H1 (cell line): ENCODE data around the gene BBS7. TPM values are rescaled to one million over a fixed set of nuclear protein-coding genes. Genes with fewer than 3 reads are reported as not detected.

Source experiments
- KDM1A ChIP-seq: fragments of 200-600, 300-600 bp; sonication (generic); IDR thresholded peaks from 2 replicates; pipeline ENCODE4 v1.7.1; 2016; ENCODE audit warnings: mild to moderate bottlenecking, low read length, borderline replicate concordance
- TEAD4 ChIP-seq: IDR thresholded peaks from 2 replicates; pipeline ENCODE4 v1.6.1; 2012; ENCODE audit warnings: low read depth, low read length, inconsistent platforms, mixed read lengths
- polyA plus RNA-seq, 7 experiments: library from polyadenylated mRNA; depleted of rRNA in 3 of 7; stranded (reverse) in 5 of 7; unstranded in 2 of 7; fragments of >200 nt in 5 of 7; fragments of 200-250 nt in 2 of 7; gene quantifications; 1 replicate in 5 of 7; 2 replicates in 1 of 7; 4 replicates in 1 of 7; pipeline versions ENCODE4 v1.2.1 to v1.2.3, GENCODE V29; 2011 to 2013; ENCODE audit warnings: missing spikeins in 2 of 7, mixed read lengths in 2 of 7
- total RNA-seq: library from RNA; stranded (reverse); fragmentation: NEBNext Ultra II Directional; extraction: Animal tissue kit (Norgen Biotek cat#: 25700); gene quantifications from 2 replicates; pipeline ENCODE4 v1.2.1, GENCODE V29; 2021

BBS7 gene
- total and polyA plus RNA-seq, 2 of the 8 experiments (the other 6 are each of a cell fraction or from before 2014, with no cell fraction given), result 16.6 to 21.5 TPM

DNA sequence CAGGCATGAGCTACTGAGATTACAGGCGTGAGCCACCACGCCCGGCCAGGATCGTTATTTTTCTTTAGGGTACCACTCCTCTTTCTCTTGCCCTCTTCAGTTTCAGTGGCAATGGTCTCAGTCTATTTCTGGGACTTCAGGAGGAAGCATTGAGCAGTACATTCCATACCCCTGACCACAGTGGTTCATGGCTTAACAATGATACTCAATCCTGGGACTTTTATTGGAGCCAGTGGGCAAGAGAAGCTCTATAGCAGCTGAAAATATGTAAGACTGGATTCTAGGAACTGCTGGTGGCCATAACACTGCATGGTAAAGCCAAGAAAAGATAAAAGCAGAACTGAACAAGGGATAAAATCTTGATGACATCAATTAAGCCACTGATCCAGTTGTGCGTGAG is 40.8 kb downstream of the BBS7 start (continued):
- TF ChIP-seq KDM1A, result no peak
- no peak for TF ChIP-seq TEAD4
